Karpas-422 (cell line): Measurements from ENCODE around the gene RPS2. TPM values are rescaled to one million over a fixed set of nuclear protein-coding genes. Genes with fewer than 3 reads are reported as not detected.

Source experiments
- DNase-seq: peaks from one replicate; pipeline ENCODE4 v3.0.0-alpha.2; 2015
- H2AFZ ChIP-seq: fragments of 200-600 bp; sonication (generic); 2 replicates; pipeline ENCODE4 v1.6.1; 2014; ENCODE audit warnings: antibody characterized with exemption, low read length, mixed read lengths
- H3K27ac ChIP-seq: fragments of 200-600 bp; sonication (generic); 2 replicates; pipeline ENCODE4 v1.5.1; 2014; ENCODE audit warnings: mild to moderate bottlenecking, low read length, moderate library complexity
- H3K27me3 ChIP-seq: fragments of 200-600 bp; sonication (generic); 2 replicates; pipeline ENCODE4 v1.6.1; 2014; ENCODE audit warnings: low read length, mixed read lengths
- H3K36me3 ChIP-seq: fragments of 200-600 bp; sonication (generic); 2 replicates; pipeline ENCODE4 v1.6.1; 2014; ENCODE audit warnings: low read length, mixed read lengths; ENCODE audit not compliant: insufficient read depth
- H3K4me1 ChIP-seq: fragments of 200-600 bp; sonication (generic); 2 replicates; pipeline ENCODE4 v1.6.1; 2014; ENCODE audit warnings: mild to moderate bottlenecking, low read length, mixed read lengths
- H3K4me2 ChIP-seq: fragments of 200-600 bp; sonication (generic); 2 replicates; pipeline ENCODE4 v1.6.1; 2014; ENCODE audit warnings: low read length, low read depth, mild to moderate bottlenecking; ENCODE audit not compliant: poor library complexity, severe bottlenecking
- H3K4me3 ChIP-seq: fragments of 200-600 bp; sonication (generic); 2 replicates; pipeline ENCODE4 v1.5.1; 2014; ENCODE audit warnings: mild to moderate bottlenecking, antibody characterized with exemption, low read length, mixed read lengths
- H3K79me2 ChIP-seq: fragments of 200-600 bp; sonication (generic); 2 replicates; pipeline ENCODE4 v1.6.1; 2014; ENCODE audit warnings: mild to moderate bottlenecking, low read length, mixed read lengths
- H3K9ac ChIP-seq: fragments of 200-600 bp; sonication (generic); 2 replicates; pipeline ENCODE4 v1.6.0; 2014; ENCODE audit warnings: low read length
- H3K9me2 ChIP-seq: fragments of 200-600 bp; sonication (generic), shearing (Covaris generic); replicated peaks from 2 replicates; pipeline ENCODE4 v1.6.0; 2014; ENCODE audit warnings: mild to moderate bottlenecking, low read length, moderate library complexity; ENCODE audit not compliant: insufficient read depth
- H3K9me3 ChIP-seq: fragments of 300-700, 200-600 bp; sonication (generic); 2 replicates; pipeline ENCODE4 v1.6.1; 2014; ENCODE audit warnings: low read length, mixed read lengths
- H4K20me1 ChIP-seq: fragments of 200-600 bp; sonication (generic); 2 replicates; pipeline ENCODE4 v1.6.1; 2014; ENCODE audit warnings: mild to moderate bottlenecking, antibody characterized with exemption, low read length, low read depth; ENCODE audit not compliant: insufficient read depth
- small RNA-seq: library from RNA; depleted of rRNA; stranded (forward); fragments of <200 nt; gene quantifications from one replicate; pipeline ENCODE3, GENCODE V24; 2014
- total RNA-seq: library from RNA; depleted of rRNA; stranded (reverse); fragments of >200 nt; shearing (Covaris generic); gene quantifications from 2 replicates; pipeline ENCODE4 v1.2.3, GENCODE V29; 2014; ENCODE audit warnings: low replicate concordance; rRNA removed

The RPS2 gene
- total RNA-seq, 1 experiment from 2014 or later = 3,837 TPM

DNA sequence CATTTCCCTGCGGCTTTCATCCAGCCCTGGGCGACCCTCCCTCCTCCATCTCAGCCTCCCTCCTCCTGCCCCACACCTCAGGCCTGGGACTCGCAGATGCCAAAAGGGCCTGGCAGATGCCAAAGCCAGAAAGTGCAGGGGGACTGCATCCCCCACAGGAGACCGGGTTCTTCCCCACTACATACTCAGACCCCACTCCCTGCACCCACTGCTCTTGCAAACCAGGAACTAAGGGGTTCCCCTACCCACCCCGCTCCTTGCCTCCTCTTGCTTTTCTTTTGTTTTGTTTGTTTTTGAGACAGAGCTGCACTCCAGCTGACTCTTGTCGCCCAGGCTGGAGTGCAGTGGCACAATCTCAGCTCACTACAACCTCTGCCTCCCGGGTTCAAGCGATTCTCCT, 49.6 kb downstream of the RPS2 start:
- DNase-seq = no peak
- Histone ChIP-seq H3K79me2 (no peaks in the 10 kb centered on the region), H3K4me2 (no peak overlapping the region), H3K4me1 (no peaks in the 10 kb centered on the region), H3K27ac (no peak overlapping the region), H3K9me3 (no peaks in the 10 kb centered on the region), H3K9me2 (no peaks in the 10 kb centered on the region), H4K20me1 (no peaks in the 10 kb centered on the region), H3K27me3 (no peaks in the 10 kb centered on the region), H3K4me3 (no peak overlapping the region), H2AFZ (no peak overlapping the region), H3K9ac (no peak overlapping the region), H3K36me3 (no peaks in the 10 kb centered on the region)

DNA sequence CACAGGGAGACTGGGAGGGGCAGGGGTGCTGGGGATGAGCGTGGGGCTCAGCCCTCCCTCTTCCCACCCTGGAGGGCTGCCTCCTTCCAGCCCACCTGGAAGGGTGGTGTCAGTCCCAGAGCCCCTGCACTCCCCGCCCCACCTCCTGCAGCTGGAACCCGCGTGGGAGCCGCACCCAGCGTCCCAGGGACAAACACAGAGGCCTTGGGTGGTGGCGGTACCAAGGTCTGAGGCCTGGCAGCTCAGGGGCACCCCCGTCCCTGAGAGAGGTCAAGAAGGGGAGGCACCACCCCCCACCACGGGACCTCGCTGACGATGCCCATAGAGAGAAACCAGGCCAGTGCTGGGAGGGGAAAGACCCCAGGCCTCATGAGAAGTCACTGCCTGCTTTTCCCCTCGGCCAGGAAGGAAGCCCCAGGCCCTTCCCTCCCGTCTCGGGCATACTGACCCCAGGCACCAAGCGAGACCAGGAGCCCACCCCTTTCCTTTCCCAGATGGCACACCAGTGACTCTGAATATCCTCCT, 50.5 kb downstream of the RPS2 start:
- Histone ChIP-seq H3K9ac (no peak overlapping the region), H3K36me3 (no peaks in the 10 kb centered on the region), H2AFZ (no peak overlapping the region), H3K9me3 (no peaks in the 10 kb centered on the region), H3K27ac (no peak overlapping the region), H3K4me2 (no peak overlapping the region), H3K4me3 (no peak overlapping the region), H3K4me1 (no peaks in the 10 kb centered on the region), H3K9me2 (no peaks in the 10 kb centered on the region), H4K20me1 (no peaks in the 10 kb centered on the region), H3K79me2 (no peaks in the 10 kb centered on the region), H3K27me3 (no peaks in the 10 kb centered on the region)
- no peak for DNase-seq

DNA sequence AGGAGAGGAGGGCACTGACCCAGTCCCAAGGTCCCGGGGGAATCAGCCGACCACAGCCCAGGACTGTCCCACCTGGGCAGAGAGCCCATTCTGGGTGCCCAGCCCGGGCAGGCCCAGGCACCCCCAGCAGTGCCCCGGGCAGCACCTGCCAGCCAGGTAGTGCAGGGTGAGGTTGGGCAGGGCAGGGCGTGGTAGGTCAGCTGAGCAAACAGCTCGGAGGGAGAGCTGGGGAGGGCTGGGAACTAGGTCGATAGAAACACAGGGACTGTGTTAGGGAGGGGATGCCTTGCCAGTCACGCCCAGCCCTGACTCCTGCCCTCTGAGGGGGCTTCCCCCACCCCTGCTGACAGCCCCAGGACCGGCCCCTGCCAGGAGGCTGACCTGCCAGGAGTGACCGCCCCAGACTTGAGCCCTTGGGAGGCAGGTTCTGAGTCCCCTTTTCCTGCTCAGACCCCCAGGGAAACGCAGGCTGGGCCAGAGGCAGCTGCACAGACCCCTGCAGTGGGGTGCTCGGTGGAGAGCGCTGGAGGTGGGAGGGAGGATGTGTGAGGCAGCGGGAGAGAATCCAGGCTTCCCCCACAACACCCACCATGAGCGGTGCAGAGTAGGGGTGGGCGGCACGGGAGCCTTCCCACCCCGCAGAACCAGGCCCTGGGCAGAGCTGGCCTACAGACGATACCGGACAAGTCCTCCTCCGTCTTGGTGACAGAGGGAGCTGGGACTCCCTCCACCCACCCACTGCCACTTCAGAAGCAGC, 51.1 kb downstream of the RPS2 start:
- Histone ChIP-seq H3K27me3 (no peaks in the 10 kb centered on the region), H3K79me2 (no peaks in the 10 kb centered on the region), H3K4me1 (no peaks in the 10 kb centered on the region), H3K36me3 (no peaks in the 10 kb centered on the region), H3K4me2 (no peak overlapping the region), H3K9ac (no peak overlapping the region), H3K27ac (no peak overlapping the region), H4K20me1 (no peaks in the 10 kb centered on the region), H3K9me3 (no peaks in the 10 kb centered on the region), H3K9me2 (no peaks in the 10 kb centered on the region), H3K4me3 (no peak overlapping the region), H2AFZ (no peak overlapping the region)
- no peak for DNase-seq

DNA sequence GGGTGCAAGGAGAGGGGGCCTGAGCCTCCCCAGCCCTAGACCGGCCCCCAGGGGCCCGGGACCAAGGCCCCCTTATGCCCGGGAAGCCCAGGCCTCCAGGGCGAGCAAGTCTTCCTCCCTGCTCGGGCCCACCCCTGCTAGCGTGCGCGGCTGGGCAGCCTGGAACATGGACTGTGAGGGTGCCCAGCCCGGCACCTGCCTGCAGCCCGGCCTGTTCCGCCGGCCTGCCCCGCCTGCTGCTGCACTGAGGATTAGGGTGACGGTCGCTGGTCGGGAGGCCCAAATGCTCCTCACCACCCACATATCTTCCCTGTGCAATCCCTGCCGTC, 52.4 kb downstream of the RPS2 start:
- no peak for DNase-seq
- no peak overlapping the region for H2AFZ ChIP-seq
- no peaks in the 10 kb centered on the region for H3K27me3 ChIP-seq
- H3K4me3 ChIP-seq = no peak overlapping the region
- no peaks in the 10 kb centered on the region for H4K20me1 ChIP-seq
- no peak overlapping the region for H3K27ac ChIP-seq
- H3K79me2 ChIP-seq = no peaks in the 10 kb centered on the region
- no peak overlapping the region for H3K9ac ChIP-seq
- H3K4me2 ChIP-seq = no peak overlapping the region
- H3K9me3 ChIP-seq = no peaks in the 10 kb centered on the region
- H3K36me3 ChIP-seq = no peaks in the 10 kb centered on the region
- H3K4me1 ChIP-seq = no peaks in the 10 kb centered on the region
- H3K9me2 ChIP-seq = no peaks in the 10 kb centered on the region

Small RNAs within 50 kb of the gene (small RNA-seq; reads per million reads assigned to genes)
- gene AC005363.2 (not detected), gene RN7SL219P (not detected), gene SNORA10 (not detected), gene SNORA64 (not detected)

Other genes starting within 250 kb of the RPS2 start
- 35.9 and 83.0 TPM in 2 replicates for gene NME3, start 193.3 kb downstream of the RPS2 start, total RNA-seq
- 7.7 and 27.2 TPM in 2 replicates for gene EME2, start 192.0 kb downstream of the RPS2 start, total RNA-seq
- 101 and 177 TPM in 2 replicates for gene MRPS34, start 191.7 kb downstream of the RPS2 start, total RNA-seq
- 38.5 and 73.9 TPM in 2 replicates for gene SPSB3, start 182.3 kb downstream of the RPS2 start, total RNA-seq
- gene NUBP2, start 181.9 kb downstream of the RPS2 start, total RNA-seq = 35.9 and 66.3 TPM in 2 replicates
- gene IGFALS, start 171.1 kb downstream of the RPS2 start, total RNA-seq = not detected in 2 replicates
- 38.4 and 126 TPM in 2 replicates for gene HAGH, start 138.0 kb downstream of the RPS2 start, total RNA-seq
- gene FAHD1, start 137.6 kb downstream of the RPS2 start, total RNA-seq = 12.6 and 24.6 TPM in 2 replicates
- gene MEIOB, start 92.7 kb downstream of the RPS2 start, total RNA-seq = not detected in 2 replicates
- gene HS3ST6, start 46.4 kb downstream of the RPS2 start, total RNA-seq = not detected in 2 replicates
- gene MSRB1, start 21.6 kb downstream of the RPS2 start, total RNA-seq = 4.8 and 18.1 TPM in 2 replicates
- not detected in 2 replicates for gene RPL3L, start 10.1 kb downstream of the RPS2 start, total RNA-seq
- gene NDUFB10, start 5.3 kb downstream of the RPS2 start, total RNA-seq = 288 and 537 TPM in 2 replicates
- not detected in 2 replicates for gene RNF151, start 2.0 kb upstream of the RPS2 start, total RNA-seq
- gene TBL3, start 7.2 kb upstream of the RPS2 start, total RNA-seq = 25.4 and 48.6 TPM in 2 replicates
- not detected in 2 replicates for gene NOXO1, start 16.6 kb upstream of the RPS2 start, total RNA-seq
- gene GFER, start 19.4 kb upstream of the RPS2 start, total RNA-seq = 17.0 and 43.8 TPM in 2 replicates
- 5.3 and 16.3 TPM in 2 replicates for gene SYNGR3, start 25.1 kb upstream of the RPS2 start, total RNA-seq
- 12.6 and 20.5 TPM in 2 replicates for gene ZNF598, start 45.0 kb upstream of the RPS2 start, total RNA-seq
- gene NPW, start 55.0 kb upstream of the RPS2 start, total RNA-seq = 3.0 TPM in 1 of 2 replicates, not detected in the other
- gene NHERF2, start 62.1 kb upstream of the RPS2 start, total RNA-seq = not detected in 2 replicates
- 23.2 and 52.2 TPM in 2 replicates for gene NTHL1, start 83.0 kb upstream of the RPS2 start, total RNA-seq
- 33.3 and 64.5 TPM in 2 replicates for gene TSC2, start 83.2 kb upstream of the RPS2 start, total RNA-seq
- 72.8 and 110 TPM in 2 replicates for gene PKD1, start 171.1 kb upstream of the RPS2 start, total RNA-seq
- gene RAB26, start 183.8 kb upstream of the RPS2 start, total RNA-seq = 12.8 and 15.0 TPM in 2 replicates
- 68.3 and 110 TPM in 2 replicates for gene TRAF7, start 191.0 kb upstream of the RPS2 start, total RNA-seq
- 0.14 TPM in 1 of 2 replicates, not detected in the other for gene CASKIN1, start 231.8 kb upstream of the RPS2 start, total RNA-seq
- 46.3 and 67.0 TPM in 2 replicates for gene MLST8, start 240.6 kb upstream of the RPS2 start, total RNA-seq
- gene BRICD5, start 246.0 kb upstream of the RPS2 start, total RNA-seq = 3.7 and 7.9 TPM in 2 replicates